G401.6 (cell line): ENCODE data around the gene NOTCH3.

Experiments used
- FAIRE-seq: peaks from 2 replicates; lab custom pipeline; 2012; peaks lifted over from hg19 to GRCh38; lab: Jason Lieb, UNC

NOTCH3 gene

GRCh38 chr19:15159251-15159650 is 41.5 kb downstream of the NOTCH3 start:
- FAIRE-seq, result no peak

- FAIRE-seq, result no peak
Observed at GRCh38 chr19:15156391-15156790, 44.4 kb downstream of the NOTCH3 start.

GRCh38 chr19:15155296-15155695 is 45.5 kb downstream of the NOTCH3 start:
- no peak for FAIRE-seq

- no peak for FAIRE-seq
Observed at GRCh38 chr19:15154002-15154612, 46.7 kb downstream of the NOTCH3 start.

- no peak for FAIRE-seq
Observed at GRCh38 chr19:15149737-15150136, 51.1 kb downstream of the NOTCH3 start.

- FAIRE-seq, result no peak
Observed at GRCh38 chr19:15147090-15147489, 53.7 kb downstream of the NOTCH3 start.

GRCh38 chr19:15144046-15144646 is 56.6 kb downstream of the NOTCH3 start:
- no peak for FAIRE-seq

- no peak for FAIRE-seq
Observed at GRCh38 chr19:15142313-15142712, 58.5 kb downstream of the NOTCH3 start.

GRCh38 chr19:15141143-15141542 is 59.7 kb downstream of the NOTCH3 start:
- no peak for FAIRE-seq

GRCh38 chr19:15138427-15138826 is 62.4 kb downstream of the NOTCH3 start:
- FAIRE-seq, result no peak

GRCh38 chr19:15137777-15138176 is 63.0 kb downstream of the NOTCH3 start:
- no peak for FAIRE-seq

GRCh38 chr19:15136234-15136954 is 64.4 kb downstream of the NOTCH3 start:
- FAIRE-seq, result no peak

GRCh38 chr19:15129856-15130585 is 70.8 kb downstream of the NOTCH3 start:
- no peak for FAIRE-seq

GRCh38 chr19:15128162-15128770 is 72.5 kb downstream of the NOTCH3 start:
- FAIRE-seq, result no peak

GRCh38 chr19:15126131-15126910 is 74.5 kb downstream of the NOTCH3 start:
- FAIRE-seq, result peak; percentile 34

- FAIRE-seq, result peak; percentile 98
Observed at GRCh38 chr19:15125232-15126067, 75.3 kb downstream of the NOTCH3 start.

GRCh38 chr19:15124572-15125231 is 76.1 kb downstream of the NOTCH3 start:
- no peak for FAIRE-seq

- no peak for FAIRE-seq
Observed at GRCh38 chr19:15123900-15124299, 76.9 kb downstream of the NOTCH3 start.

GRCh38 chr19:15123031-15123890 is 77.5 kb downstream of the NOTCH3 start:
- FAIRE-seq, result no peak
